H54 (cell line): Measurements from ENCODE around the gene MVB12B.
A peak's percentile ranks its signal among the peaks of the same experiment; 100 is the strongest.
"Not testable (repeated sequence)": the region's sequence is repeated elsewhere in the genome, so short reads cannot be mapped to it uniquely, and the experiment has no call there.

Source experiments
- DNase-seq: peaks from one replicate; pipeline ENCODE4 v3.0.0; 2011; ENCODE audit warnings: low spot score, mixed read lengths; ENCODE audit not compliant: insufficient read length
- FAIRE-seq: peaks from 3 replicates; lab custom pipeline; 2011; peaks lifted over from hg19 to GRCh38; lab: Jason Lieb, UNC
- POLR2A ChIP-seq: IDR thresholded peaks from 2 replicates; pipeline ENCODE4 v1.6.1; 2011; ENCODE audit warnings: low read depth, mild to moderate bottlenecking, low read length

Gene MVB12B, protein sequence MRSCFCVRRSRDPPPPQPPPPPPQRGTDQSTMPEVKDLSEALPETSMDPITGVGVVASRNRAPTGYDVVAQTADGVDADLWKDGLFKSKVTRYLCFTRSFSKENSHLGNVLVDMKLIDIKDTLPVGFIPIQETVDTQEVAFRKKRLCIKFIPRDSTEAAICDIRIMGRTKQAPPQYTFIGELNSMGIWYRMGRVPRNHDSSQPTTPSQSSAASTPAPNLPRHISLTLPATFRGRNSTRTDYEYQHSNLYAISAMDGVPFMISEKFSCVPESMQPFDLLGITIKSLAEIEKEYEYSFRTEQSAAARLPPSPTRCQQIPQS

DNA sequence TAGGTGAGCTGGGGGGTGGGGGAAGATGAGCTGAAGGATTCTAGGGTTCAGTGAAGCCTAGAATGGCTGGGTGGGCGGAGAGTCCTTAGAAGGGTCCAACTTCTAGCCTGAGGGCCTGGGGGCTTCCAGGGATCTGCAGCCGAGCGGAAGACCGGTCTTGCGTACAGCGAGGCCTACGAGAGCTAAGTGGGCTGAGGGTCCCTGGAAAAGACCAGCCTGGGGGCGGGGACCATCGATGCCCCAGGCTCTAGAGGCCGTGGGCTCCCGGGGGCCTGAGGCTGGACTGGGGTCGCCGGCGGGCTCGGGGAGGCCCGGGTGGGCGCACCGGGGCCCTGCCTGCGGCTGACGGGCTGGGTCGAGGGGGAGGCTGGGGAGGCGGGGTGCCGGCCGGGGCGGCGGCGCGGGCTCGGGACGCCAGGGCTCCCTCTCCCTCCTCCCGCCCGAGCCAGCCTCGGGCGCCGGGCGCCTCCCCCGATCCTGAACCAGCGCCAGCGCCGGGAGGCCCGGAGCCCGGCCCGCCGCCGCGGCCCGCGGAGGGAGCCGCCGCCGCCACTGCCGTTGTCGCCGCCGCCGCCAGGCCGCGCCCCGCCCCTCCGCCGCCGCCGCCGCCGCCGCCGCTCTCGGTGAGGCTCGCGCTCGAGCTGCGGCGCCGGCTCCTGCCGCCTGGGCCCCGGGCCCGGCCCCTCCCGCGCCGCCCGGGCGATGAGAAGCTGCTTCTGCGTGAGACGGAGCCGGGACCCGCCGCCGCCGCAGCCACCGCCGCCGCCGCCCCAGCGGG, at the start of gene MVB12B:
MVB12B (plus strand) TSS at position 602 of the 778 bp plus-strand sequence; CDS start at position 703, 101 bp downstream.
- TF ChIP-seq POLR2A: no peak; the same call in 1 of the 2 replicates
- FAIRE-seq (no peak), DNase-seq (peak; percentile 80)

DNA sequence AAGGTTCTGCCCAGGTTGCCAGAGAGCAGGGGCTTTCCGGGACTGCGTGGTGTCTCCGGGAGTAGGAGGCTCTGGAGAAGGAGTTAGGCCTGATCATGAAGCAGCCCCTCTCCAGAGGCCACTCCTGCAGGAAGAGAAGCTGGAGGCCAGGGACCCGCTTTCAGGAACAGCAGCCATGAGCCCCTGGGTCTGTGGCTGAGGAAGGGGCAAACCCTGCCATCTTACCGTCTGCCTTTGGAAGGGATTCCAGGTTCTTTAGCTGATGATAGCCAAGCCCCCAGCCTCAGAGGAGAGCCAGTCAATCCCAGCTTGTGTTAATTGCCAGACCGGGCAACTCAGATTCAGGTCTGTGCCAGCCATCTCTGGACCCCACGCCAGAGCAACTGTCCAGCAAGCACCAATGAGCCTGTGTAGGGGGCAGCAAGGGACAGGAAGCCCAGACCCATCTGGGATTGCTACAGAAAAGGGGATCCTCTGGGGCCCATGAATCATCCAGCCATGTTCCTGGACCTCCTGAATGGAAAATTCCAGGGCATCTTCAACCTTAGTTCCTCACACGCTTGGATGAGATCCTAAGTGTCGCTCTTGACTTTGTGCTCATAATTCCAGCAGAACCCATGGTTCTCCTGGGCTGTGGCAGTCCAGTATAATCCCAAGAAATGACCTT, 42.7 kb upstream of the MVB12B start:
- DNase-seq (no peak), FAIRE-seq (no peak)
- TF ChIP-seq POLR2A: no peak

DNA sequence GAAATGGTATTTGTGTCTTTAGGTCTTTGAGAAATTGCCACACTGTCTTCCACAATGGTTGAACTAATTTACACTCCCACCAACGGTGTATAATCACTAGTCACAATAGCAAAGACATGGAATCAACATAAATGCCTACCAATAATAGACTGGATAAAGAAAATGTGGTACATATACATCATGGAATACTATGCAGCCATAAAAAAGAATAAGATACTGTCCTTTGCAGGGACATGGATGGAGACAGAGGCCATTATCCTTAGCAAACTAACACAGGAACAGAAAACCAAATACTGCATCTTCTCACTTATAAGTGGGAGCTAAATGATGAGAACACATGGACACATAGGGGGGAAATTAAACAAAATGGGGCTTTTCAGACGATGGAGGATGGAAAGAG, 41.0 kb upstream of the MVB12B start:
- not testable (repeated sequence) for DNase-seq, FAIRE-seq

DNA sequence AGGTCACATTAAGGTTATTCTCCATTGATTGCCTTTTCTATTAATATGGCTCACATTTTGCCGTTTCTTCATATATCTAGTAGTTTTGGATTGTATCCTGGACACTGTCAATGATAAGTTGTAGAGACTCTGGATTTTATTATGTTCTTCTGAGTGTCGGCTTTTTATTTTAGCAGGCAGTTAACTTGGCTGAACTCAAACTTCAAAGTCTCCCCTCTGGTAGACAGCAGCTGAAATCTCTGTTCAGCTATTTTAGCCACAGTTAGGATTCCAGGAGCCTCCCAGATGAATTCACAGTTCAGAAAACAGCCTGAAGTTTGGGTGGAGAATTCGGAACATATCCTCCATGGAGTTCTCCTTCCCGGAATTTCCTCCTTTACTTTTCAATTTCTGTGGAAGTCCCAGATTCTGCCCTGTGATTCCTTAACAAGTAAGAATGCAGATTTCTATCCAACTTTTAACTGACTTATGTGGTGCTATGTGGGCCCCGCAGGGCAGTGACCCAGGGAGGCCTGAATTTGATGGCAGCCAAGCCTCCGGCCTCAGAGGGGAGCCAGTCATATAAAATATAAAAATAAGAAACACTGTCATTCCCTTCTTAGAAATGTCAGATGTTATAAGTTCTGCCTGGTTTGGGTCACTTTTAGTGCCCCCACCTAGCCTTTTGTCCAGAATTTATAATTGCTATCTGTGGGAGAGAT, 39.3 kb upstream of the MVB12B start:
- TF ChIP-seq POLR2A: no peak

DNA sequence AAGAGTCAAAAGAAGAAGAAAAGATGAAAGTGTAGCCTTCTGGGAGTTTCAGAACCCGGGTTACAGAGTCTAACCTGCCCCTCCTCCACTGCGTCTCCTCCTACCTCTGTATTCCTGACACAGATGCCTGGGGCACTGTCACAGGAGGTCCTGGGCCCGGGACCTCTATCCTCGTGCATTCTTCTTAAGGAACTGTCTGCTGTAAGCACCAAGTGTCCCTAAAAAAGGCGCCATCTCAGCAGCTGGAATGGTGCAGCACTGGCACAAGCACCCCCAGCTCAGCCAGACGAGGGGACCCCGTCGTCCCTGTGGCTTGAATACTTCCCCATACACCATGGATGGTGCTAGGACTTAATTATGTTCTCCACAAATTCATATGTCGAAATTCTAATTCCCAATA, 35.8 kb upstream of the MVB12B start:
- no peak for TF ChIP-seq POLR2A
- DNase-seq (no peak), FAIRE-seq (no peak)

More for the DNA sequence above, 39.3 kb upstream of the MVB12B start:
- FAIRE-seq: no peak
- no peak for DNase-seq

DNA sequence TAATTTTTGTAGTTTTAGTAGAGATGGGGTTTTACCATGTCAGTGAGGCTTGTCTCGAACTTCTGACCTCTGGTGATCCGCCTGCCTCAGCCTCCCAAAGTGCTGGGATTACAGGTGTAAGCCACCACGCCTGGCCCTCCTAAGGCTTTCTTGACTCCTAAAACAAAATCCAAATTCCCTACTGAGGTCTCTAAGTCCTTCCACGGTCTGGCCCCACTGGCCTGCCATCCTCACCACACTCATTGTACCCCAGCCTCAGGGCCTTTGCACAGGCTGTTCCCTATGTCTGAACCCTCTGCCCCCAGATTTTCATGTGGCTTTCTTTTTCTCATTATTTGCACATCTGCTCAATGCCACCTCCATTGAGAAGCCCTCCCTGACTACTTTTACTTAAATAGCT, 34.7 kb upstream of the MVB12B start:
- no peak for TF ChIP-seq POLR2A
- DNase-seq (no peak), FAIRE-seq (no peak)

DNA sequence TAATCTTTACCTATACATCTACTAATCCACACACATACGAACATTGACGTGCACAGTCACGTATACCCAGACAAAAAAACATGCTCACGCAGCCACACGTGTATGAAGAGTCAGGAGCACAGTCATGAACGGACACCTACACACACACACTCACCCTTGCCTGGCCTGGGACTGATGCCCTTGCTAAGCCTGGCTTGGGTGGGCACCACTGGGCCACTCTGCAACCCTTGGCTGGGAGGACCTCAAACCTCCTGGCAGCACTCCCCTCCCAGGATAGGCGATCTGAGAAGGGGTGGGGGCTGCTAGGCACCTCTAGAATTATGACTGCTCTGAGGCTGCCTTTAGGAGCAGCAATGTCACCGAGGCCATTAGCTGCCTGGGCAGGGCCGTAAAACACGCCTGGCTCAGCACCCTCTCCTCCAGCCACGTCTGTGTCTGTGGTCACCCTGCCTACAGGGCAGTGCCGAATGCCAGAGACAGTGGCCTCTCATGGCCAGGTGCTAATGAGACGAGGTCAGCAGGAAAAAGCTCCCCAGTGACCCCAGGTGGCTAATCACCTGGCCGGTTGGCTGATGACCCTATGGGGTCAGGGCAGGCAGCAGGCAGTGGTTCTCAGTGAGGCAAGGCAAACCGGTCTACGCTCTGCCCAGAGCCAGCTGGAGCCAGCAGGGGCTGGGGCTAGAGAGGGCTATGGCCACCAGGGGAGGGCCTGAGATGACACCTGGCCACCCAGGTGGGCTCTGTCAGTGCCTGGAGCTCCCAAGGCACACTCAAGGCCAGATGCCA, 33.7 kb upstream of the MVB12B start:
- no peak for TF ChIP-seq POLR2A
- no peak for DNase-seq
- no peak for FAIRE-seq

DNA sequence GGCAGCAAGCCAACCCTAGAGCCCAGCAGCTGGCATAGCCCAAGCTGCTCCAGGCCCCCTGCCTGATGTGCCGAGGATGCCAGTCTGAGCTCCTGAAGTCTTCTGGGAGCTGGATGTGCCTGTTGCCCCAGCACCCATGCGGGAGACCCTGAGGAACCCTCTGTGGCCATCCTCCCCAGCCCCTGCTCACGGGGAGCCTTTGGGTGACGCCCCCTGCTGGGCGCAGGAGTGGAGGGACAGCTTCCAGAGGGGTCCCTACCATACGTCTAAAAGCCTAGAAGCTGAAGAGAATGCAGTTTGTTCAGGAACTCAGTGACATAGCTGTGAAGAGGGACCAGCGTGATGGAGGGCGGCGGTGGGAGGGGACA, 33.1 kb upstream of the MVB12B start:
- DNase-seq (no peak), FAIRE-seq (no peak)
- TF ChIP-seq POLR2A: no peak

DNA sequence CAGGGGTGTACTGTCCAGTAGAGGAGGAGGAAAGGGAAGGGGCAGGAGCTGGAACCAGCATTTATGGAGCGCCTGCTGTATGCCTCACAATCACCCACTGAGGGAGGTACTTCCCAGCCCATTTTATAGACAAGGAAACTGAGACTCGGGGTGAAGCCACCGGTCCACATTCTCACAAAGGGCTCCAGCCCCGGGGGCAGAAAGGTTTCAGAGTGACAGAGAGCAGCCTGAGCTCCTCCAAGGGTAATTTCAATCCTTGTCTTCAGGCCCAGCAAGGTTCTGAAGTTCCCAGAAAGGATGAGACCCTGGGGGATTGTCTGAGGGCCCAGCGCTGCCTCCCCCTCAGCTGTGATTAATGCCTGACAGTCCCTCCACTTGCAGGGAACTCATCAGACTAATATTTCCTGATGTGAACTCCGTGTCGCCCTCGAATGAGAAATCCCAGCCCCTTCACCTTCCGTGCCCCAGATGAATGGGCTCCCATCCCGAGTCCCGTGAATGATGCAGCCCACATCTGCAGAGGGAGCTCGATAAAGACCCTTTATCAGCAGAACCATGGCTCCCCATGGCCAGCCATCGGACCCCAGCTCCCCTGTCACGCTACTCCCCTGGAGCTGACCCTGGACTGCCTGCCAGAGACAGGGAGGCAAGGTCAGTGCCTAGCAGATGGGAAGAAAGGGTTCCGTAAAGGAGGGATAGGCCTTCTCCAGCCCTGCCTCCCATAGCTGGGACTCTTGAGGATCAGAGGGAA, 32.1 kb upstream of the MVB12B start:
- FAIRE-seq: no peak

DNA sequence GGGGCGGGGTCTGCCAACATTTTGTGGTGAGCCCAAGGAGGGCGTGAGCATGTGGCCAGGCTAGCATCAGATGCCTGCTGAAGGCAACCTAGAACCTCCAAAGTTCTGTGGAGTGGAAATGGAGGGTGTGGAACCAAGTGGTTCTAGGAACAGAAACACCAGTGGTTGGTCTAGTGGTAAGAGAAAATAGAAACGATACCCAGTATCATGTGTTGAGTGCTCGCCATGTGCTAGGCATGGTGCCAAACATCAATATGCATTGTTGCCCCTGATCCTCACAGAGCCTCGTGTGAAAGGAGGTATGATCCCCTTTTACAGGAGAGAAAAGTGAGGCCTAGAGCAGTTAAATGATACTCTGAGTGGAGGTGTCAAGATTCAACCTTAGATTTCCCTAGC, 31.5 kb upstream of the MVB12B start:
- no peak for TF ChIP-seq POLR2A
- FAIRE-seq: no peak

More for the DNA sequence above, 32.1 kb upstream of the MVB12B start:
- DNase-seq: no peak
- no peak for TF ChIP-seq POLR2A

DNA sequence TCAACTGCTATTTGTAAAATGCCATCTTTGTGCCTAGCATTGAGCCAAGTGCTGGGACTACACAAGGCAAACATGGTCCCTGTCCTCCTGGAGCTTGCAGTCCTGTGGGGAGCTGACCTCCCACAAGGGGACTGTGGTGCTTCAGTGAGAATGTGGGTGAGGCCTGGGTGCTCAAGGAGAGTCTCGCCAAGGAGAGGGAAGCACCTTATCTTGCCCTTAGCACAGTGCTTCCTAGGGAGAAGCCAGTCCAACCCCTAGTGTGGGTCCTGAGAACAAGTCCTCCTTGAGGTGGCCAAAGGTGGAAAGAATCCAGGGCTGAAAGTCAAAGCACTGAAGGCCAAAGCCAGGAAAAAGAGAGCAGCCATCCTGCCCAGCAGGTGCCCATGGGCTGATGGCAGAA, 31.1 kb upstream of the MVB12B start:
- FAIRE-seq (no peak), DNase-seq (no peak)
- no peak for TF ChIP-seq POLR2A

More for the DNA sequence above, 31.5 kb upstream of the MVB12B start:
- no peak for DNase-seq

DNA sequence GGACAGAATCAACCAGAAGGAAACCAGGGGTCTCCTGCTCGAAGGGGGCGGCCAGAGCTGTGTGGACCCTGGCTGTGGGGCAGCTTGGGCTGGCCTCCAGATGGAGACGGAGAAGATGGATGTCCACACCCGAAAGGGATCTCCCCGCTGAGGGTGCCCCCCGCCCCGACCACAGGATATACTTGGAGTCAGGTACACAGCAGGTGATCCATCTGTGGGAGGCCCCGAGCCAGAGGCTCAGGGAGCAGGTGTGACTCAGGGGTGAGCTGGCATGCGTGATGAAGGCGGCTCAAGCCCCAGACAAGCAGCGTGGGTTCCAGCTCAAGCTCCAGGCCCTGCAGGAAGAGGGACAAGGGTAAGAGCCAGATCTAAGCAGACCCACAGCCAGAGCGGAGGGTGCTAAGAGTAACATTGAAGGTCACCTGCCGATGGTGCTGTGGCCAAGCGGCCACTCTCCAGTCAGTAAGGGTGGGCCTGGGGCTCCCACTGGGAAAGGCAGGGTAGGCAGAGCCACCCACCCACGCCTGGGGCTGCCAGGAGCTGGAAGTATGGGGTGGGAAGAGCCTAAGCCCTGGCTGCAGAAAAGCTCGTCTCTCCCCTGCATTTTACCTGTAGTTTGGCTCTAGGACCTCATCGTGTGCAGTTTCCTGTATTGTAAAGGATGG, 30.6 kb upstream of the MVB12B start:
- TF ChIP-seq POLR2A: no peak
- DNase-seq: peak; percentile 84
- no peak for FAIRE-seq

DNA sequence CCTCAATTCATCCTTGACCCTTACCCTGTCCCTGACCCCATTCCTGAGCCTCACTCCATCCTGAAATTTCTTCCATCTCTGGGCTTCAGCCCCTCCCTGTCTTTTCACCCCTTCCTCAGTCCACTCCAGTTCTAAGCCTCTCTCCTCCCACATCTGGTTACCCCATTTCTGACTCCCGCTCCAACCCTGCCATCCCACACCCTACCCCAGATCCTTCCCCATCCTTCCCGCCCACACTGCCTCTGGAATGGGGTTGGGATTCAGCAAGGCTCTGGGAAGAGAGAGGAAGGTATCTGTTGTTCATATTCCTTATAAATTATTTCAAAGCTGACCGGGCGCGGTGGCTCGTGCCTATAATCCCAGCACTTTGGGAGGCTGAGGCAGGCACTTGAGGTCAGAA, 29.9 kb upstream of the MVB12B start:
- FAIRE-seq (no peak), DNase-seq (no peak)
- TF ChIP-seq POLR2A: no peak
